ENCODE results near the gene PTPRN2.
A peak's percentile ranks its signal among the peaks of the same experiment; 100 is the strongest.
"Not testable (repeated sequence)": the region's sequence is repeated elsewhere in the genome, so short reads cannot be mapped to it uniquely, and the experiment has no call there.

Gene PTPRN2

GRCh38 chr7:157846746-157847145, 740.9 kb downstream of the PTPRN2 start:
- not testable (repeated sequence) for DNase-seq (ENCODE audit: low spot score)

DNA sequence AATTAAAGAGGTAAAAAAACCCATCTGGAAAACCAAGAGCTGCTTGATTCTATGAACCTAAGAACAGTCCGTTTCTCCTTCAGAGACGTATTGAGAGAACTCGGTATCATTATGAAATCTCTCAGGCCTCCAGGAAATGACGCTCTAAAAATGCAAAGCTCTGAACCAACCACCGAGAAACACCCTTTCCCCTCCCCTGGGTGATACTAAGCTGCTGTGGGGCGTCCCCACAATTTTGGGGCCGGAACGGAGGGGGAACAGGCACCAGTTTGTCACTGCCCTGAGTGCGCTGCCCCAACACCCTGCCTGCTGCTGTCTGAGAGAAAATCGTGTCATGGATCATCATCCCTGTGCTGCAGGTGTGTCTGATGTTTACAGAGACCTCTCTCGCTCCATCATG, 741.4 kb downstream of the PTPRN2 start:
- no peak for DNase-seq (ENCODE audit: low spot score)

GRCh38 chr7:157845203-157845835, 742.3 kb downstream of the PTPRN2 start:
- no peak for DNase-seq (ENCODE audit: low spot score)

GRCh38 chr7:157844611-157845010, 743.0 kb downstream of the PTPRN2 start:
- no peak for DNase-seq (ENCODE audit: low spot score)

GRCh38 chr7:157844141-157844540, 743.5 kb downstream of the PTPRN2 start:
- DNase-seq (ENCODE audit: low spot score), result no peak

DNA sequence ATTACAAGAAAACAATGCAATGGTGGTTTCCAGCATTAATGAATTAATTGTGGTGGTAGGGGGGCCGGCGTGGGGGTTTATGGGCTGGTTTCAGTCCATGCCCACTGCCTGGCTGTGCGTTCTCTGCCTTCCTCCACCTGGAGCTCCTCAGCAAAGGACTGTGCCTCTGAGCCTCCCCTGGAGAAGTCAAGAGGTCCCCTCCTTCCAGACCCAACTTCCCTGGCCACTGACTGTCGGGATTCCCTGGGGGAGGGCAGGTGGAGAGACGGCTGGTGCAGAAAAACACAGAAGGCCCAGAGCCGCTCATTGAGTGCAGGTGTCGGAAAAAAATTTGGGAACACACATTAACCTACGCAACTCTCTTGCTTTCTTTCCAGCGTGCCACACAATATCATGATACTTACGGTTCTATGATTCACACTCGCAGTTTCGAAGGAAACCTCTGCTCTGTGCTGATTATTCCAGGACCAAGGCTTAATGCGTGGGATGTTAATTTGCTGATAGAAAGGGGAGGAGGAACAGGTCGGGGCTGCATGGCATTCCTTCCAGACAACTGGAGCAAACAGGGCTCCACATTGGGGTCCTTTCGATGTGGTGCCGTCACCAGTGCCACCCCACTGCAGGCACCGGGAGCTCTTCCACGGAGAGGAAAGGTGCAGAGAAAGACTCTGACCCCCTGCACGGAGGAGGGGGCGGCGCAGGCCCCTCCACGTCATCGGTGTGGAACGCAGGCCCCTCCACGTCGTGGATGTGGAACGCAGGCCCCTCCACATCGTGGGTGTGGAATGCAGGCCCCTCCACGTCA, 744.1 kb downstream of the PTPRN2 start:
- peak; percentile 60 for DNase-seq (ENCODE audit: low spot score)

DNA sequence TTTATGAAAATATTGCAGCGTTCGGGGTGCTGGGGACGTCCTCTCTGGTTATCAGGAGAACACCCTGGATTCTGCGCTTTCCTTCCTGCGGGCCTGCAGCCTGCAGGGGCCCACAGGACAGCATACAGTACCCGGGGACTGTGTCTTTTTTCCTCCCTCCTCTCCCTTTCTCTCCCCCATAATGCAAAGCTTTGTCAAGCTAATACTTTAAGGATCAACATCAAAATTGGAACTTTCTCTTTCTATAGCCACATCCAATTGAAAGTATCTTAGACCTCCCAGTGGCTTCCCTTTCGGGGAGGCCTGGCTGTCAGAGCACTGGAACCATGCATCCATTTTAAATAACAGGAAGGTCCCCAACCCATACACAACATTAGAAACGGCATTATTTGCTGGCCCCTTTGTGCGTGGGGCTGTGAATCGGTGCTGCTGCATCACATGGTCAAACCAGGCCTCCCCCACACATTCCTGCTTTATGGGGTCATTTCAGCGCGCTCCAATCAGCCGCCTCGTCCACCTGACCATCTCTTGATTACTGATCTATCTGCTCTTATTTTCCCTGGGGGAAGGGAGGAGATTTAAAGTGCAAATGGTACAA, 745.8 kb downstream of the PTPRN2 start:
- DNase-seq (ENCODE audit: low spot score), result no peak

DNA sequence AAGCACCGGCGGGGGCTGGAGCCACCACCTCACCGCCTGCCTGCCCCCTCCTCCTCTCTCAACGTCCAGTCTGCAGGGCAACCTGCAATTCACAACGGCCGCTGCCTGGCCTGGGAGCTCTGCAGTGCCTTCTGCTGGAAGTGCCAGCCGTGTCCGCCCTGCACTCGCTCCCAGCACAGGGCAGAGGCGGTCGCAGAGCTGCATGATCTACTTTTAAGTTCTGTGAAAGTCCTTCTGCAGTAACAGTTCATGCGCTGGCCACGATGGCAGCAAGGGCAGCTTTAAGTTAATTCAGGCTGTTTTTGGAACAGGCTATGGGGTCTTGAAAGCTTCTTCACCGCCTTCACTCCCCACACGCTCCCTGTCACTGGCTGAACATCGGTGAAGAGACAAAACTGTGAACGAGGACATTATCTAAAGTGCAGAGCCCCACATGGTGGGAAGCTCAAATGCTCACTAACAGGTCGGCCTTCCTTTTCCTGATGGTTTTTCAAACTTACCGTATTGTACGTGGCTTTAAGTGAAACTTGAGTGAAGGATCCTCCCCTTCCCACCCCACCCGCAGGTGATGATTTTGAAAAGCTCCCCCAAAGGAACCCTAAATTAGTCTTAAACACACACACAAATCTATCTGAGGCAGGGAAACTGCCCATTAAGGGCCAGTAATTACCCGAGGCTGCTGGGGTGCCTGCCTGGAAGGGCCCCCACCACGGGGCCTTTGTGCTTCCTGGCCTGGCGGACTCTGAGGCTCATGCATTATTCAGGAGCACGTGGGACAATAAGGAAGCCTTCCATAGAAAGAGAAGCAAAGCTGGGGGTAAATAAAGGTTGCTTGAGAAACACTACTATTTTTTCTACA, 746.5 kb downstream of the PTPRN2 start:
- no peak for DNase-seq (ENCODE audit: low spot score)

- no peak for DNase-seq (ENCODE audit: low spot score)
These were observed 747.3 kb downstream of the PTPRN2 start for GRCh38 chr7:157840174-157840913.

GRCh38 chr7:157839672-157840167, 747.9 kb downstream of the PTPRN2 start:
- DNase-seq (ENCODE audit: low spot score), result no peak

DNA sequence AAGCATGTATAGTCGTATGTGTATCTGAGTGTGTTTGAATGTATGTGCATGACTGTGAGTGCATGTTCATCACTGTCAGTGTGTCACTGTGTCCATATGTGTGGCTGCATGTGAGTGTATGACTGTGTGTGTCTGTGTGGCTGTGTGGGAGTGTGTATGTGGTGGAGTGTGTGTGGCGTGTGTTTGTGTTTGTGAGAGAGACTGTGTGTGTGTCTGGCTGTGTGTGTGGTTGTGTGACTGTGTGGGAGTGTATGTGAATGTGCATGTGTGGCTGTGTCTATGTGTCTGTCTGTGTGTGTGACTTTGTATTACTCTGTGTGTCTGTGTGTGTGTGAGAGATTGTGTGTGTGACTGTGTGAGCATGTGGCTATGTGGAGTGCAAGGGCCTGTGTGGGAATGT, 748.4 kb downstream of the PTPRN2 start:
- DNase-seq (ENCODE audit: low spot score), result no peak

DNA sequence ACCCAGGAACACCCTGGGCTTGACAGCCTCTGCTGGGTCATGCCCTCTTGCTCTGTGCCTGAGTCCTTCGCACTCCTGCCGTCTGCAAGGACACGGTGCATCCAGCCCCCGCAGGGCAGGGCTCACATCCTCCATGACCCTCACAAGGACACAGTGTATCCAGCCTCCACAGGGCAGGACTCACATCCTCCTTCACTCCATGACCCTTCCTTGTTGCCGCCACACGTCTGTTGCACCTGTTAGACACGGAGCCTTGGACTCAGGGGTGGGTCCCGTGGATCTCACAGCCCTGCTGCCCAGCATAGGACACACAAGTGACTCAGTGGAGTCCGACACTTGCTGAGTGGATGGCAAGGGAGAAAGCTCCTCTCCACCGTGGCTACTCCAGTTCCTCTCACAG, 750.1 kb downstream of the PTPRN2 start:
- DNase-seq (ENCODE audit: low spot score), result no peak

DNA sequence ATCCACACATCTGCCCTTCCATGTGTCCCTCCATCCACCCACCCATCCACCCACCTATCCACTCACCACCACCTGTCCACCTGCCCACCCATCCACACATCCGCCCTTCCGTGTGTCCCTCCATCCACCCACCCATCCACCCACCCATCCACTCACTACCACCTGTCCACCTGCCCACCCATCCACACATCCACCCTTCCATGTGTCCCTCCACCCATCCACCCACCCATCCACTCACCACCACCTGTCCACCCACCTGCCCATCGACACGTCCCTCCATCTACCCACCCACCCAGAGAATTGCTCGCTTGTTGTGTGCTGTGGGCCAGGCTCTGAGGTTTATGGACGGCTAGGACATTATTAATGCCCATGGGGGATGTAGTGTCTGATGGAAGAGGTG, 750.6 kb downstream of the PTPRN2 start:
- no peak for DNase-seq (ENCODE audit: low spot score)

DNA sequence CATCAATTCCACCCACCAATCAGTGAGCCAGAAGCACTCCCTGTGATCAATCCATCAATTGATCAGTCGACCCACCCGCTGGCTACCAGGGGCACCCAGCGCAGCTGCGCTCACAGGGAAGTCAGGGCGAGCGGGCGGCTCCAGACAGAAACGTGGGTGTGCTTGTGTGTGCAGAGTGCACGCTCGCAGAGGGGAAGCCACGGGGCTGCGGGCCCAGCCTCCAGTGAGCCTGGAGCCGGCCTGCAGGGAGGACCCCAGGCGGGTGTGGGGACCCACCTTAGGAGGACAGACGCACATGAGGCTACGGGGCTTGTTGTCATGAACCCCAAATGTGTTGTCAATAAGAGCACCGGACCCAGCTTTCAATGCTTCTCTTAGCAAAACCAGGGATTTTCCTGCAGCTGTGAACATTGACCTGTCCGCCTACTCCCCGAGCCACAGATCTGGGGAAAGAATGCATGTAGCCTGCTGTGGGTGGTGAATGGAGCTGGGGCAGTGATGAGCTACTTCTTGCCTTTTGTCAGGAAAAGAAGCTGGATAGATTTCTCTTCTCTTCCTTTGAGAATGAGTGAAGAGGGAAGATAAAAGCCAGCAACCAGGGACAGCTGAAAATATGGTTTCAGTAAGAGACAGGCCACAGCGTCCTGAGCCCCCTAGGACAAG, 753.0 kb downstream of the PTPRN2 start:
- no peak for DNase-seq (ENCODE audit: low spot score)

DNA sequence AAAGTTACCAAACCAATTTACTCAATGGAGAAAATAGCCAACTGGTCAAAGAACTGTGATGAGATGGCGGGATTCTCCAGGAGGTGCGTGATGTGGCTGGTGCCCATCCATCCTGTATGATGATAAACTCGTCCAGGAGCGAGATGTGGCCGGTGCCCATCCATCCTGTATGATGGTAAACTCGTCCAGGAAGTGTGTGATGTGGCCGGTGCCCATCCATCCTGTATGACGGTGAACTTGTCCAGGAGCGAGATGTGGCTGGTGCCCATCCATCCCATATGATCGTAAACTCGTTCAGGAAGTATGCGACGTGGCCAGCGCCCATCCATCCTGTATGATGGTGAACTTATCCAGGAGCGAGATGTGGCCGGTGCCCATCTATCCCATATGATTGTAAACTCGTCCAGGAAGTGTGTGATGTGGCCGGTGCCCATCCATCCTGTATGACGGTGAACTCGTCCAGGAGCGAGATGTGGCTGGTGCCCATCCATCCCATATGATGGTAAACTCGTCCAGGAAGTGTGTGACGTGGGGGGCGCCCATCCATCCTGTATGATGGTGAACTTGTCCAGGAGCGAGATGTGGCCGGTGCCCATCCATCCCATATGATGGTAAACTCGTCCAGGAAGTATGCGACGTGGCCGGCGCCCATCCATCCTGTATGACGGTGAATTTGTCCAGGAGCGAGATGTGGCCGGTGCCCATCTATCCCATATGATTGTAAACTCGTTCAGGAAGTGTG, 754.6 kb downstream of the PTPRN2 start:
- no peak for DNase-seq (ENCODE audit: low spot score)

DNA sequence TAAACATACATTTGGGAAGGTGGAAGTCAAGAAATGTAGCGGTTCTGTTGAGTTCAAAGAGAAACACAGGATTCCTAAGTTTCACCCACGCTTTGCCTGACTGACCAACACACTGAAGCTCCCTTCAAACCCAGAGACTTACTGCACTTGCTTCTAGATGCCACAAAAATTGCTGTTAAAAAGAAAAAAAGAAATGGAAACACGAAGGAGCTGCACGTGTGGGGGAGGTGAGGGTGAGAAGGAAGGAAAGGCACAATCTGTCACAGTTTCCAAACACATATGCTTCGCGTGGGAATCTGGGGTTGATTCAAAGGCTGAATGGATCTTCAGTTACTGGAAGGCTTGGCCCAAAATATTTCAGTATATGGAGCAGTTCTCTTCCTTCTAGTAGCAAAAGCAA, 755.2 kb downstream of the PTPRN2 start:
- DNase-seq (ENCODE audit: low spot score), result no peak

DNA sequence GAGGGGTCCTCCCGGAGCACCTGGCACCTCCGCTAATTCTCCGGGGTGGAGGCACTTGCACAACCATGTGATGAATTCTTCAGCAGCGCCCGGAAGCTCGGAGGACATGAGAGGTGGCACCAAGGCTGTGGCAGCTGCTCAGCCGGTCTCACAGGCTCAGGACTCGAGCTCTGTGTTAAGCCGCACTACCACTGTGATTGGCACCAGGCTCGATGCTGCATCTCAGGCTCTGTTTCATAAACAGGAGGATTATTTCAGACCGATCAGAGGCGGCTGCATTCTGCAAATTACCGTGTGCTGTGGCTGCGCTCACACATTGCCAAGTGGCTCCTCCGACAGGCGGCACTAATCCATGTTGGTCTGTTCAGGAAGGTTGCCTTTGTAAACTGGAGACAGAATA, 755.6 kb downstream of the PTPRN2 start:
- DNase-seq (ENCODE audit: low spot score), result no peak

DNA sequence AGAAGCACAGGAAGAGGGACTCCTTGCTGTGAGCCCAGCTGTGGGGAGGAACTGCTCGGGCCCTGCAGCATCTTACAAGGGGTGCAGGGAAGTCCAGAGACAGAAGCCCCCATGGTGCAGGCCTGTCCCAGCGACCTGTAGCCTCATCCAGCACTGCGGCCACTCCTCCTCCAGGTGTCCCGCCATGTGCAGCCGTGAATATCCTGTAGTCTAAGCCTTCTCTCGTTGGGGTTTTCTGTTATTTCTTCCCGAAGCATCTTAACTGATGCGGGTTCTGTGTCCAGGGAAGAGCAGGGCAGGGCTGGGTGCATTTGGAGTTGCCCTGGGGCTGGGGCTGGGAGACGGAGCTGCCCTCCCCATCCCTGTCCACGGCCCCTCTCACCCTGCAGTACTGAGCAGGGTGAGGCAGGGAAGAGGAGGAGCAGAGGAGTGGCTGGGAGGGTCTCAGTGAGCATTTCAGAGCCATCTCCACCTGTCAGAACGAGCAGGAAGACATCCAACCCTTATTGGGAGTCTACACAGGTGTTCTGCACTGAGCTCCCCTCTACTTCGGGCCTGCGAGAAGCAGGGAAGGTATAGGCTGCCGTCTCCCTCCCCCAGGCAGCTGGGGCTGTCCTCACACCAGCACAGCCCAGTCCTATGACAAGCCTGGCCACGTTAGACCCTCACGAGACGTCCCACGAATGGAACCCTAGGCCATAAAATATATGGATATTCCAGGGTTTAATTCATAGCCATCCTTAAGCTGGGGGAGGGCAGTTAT, 756.3 kb downstream of the PTPRN2 start:
- DNase-seq (ENCODE audit: low spot score), result no peak

- no peak for DNase-seq (ENCODE audit: low spot score)
These were observed 757.3 kb downstream of the PTPRN2 start for GRCh38 chr7:157830331-157830730.

All from putamen (tissue), 1 donor.